Astrocyte (in vitro differentiated cells and primary cell): ENCODE results near the gene CAPZB. TPM values are rescaled to one million over a fixed set of nuclear protein-coding genes. Genes with fewer than 3 reads are reported as not detected.
"Not testable (repeated sequence)": the region's sequence is repeated elsewhere in the genome, so short reads cannot be mapped to it uniquely, and the experiment has no call there.

Source experiments
- DNase-seq: peaks from one replicate; pipeline ENCODE4 v3.0.0-alpha.2; 2010; ENCODE audit warnings: low read depth
- FAIRE-seq: peaks from 2 replicates; lab custom pipeline; 2011; peaks lifted over from hg19 to GRCh38; lab: Jason Lieb, UNC
- H2AFZ ChIP-seq: 2 replicates; pipeline ENCODE4 v1.6.0; 2012; ENCODE audit warnings: low read depth, low read length, inconsistent platforms
- H3K27ac ChIP-seq: 2 replicates; pipeline ENCODE4 v1.5.1; 2011; ENCODE audit warnings: low read depth, low read length, inconsistent platforms
- H3K27me3 ChIP-seq: 2 replicates; pipeline ENCODE4 v1.6.0; 2011; ENCODE audit warnings: low read length, inconsistent platforms; ENCODE audit not compliant: insufficient read depth
- H3K36me3 ChIP-seq: 2 replicates; pipeline ENCODE4 v1.5.1; 2011; ENCODE audit warnings: low read length, inconsistent platforms; ENCODE audit not compliant: insufficient read depth
- H3K4me1 ChIP-seq: 2 replicates; pipeline ENCODE4 v1.5.1; 2011; ENCODE audit warnings: low read length, inconsistent platforms; ENCODE audit not compliant: insufficient read depth
- H3K4me2 ChIP-seq: 2 replicates; pipeline ENCODE4 v1.6.0; 2012; ENCODE audit warnings: low read length, inconsistent platforms
- H3K4me3 ChIP-seq: 2 replicates; pipeline ENCODE4 v1.5.1; 2011; ENCODE audit warnings: low read depth, mild to moderate bottlenecking, low read length, inconsistent platforms; ENCODE audit not compliant: insufficient read depth
- H3K79me2 ChIP-seq: 2 replicates; pipeline ENCODE4 v1.6.0; 2012; ENCODE audit warnings: mild to moderate bottlenecking, low read length, inconsistent platforms; ENCODE audit not compliant: insufficient read depth
- H3K9ac ChIP-seq: 2 replicates; pipeline ENCODE4 v1.6.0; 2012; ENCODE audit warnings: mild to moderate bottlenecking, low read length, inconsistent platforms
- H3K9me3 ChIP-seq: 2 replicates; pipeline ENCODE4 v1.5.1; 2012; ENCODE audit warnings: low read depth, mild to moderate bottlenecking, low read length, inconsistent platforms; ENCODE audit not compliant: insufficient read depth
- H4K20me1 ChIP-seq: 2 replicates; pipeline ENCODE4 v1.6.0; 2012; ENCODE audit warnings: low read length, inconsistent platforms; ENCODE audit not compliant: insufficient read depth
- H3K27ac Mint-ChIP-seq: one replicate; pipeline ENCODE4 v1.8.0; 2021; ENCODE audit warnings: mild to moderate bottlenecking, mixed read lengths; ENCODE audit not compliant: unreplicated experiment
- H3K27me3 Mint-ChIP-seq: one replicate; pipeline ENCODE4 v1.8.0; 2021; ENCODE audit warnings: low read depth, mixed read lengths; ENCODE audit not compliant: unreplicated experiment
- H3K36me3 Mint-ChIP-seq: one replicate; pipeline ENCODE4 v1.8.0; 2021; ENCODE audit warnings: low read depth, mixed read lengths; ENCODE audit not compliant: unreplicated experiment
- H3K4me1 Mint-ChIP-seq: one replicate; pipeline ENCODE4 v1.8.0; 2021; ENCODE audit warnings: low read depth, mixed read lengths; ENCODE audit not compliant: unreplicated experiment
- H3K4me3 Mint-ChIP-seq: one replicate; pipeline ENCODE4 v1.8.0; 2021; ENCODE audit warnings: mild to moderate bottlenecking, moderate library complexity, mixed read lengths; ENCODE audit not compliant: unreplicated experiment
- H3K9me3 Mint-ChIP-seq: one replicate; pipeline ENCODE4 v1.8.0; 2021; ENCODE audit warnings: mild to moderate bottlenecking, mixed read lengths; ENCODE audit not compliant: unreplicated experiment
- EZH2 ChIP-seq: IDR thresholded peaks from 2 replicates; pipeline ENCODE4 v1.6.1; 2012; ENCODE audit warnings: mild to moderate bottlenecking, low read length, inconsistent platforms; ENCODE audit not compliant: insufficient read depth
- total RNA-seq: library from RNA; stranded (reverse); gene quantifications from 2 replicates; pipeline ENCODE4 v1.2.1, GENCODE V29; 2021
- TF ChIP-seq, protein P1 (sequence below): IDR thresholded peaks from 2 replicates; pipeline ENCODE4 v1.5.1; 2011; ENCODE audit warnings: low read depth, mild to moderate bottlenecking, inconsistent platforms, low read length, moderate library complexity; ENCODE audit not compliant: insufficient read depth

Gene CAPZB
- total RNA-seq, 1 donor from 2014 or later = 458 TPM

GRCh38 chr1:19306941-19307340 is 178.4 kb downstream of the CAPZB start:
- FAIRE-seq (no peak), DNase-seq (no peak)
- Histone ChIP-seq H3K9me3 (no peaks in the 10 kb centered on the region), H3K9ac (no peak overlapping the region), H3K4me3 (no peak overlapping the region), H4K20me1 (peaks cover 35% of the 10 kb centered on the region), H3K27me3 (no peaks in the 10 kb centered on the region), H3K27ac (no peak overlapping the region), H2AFZ (no peak overlapping the region), H3K79me2 (peaks cover 28% of the 10 kb centered on the region), H3K4me2 (no peak overlapping the region), H3K4me1 (peaks cover 14% of the 10 kb centered on the region), H3K36me3 (peaks cover 32% of the 10 kb centered on the region)
- TF ChIP-seq, protein P1, sequence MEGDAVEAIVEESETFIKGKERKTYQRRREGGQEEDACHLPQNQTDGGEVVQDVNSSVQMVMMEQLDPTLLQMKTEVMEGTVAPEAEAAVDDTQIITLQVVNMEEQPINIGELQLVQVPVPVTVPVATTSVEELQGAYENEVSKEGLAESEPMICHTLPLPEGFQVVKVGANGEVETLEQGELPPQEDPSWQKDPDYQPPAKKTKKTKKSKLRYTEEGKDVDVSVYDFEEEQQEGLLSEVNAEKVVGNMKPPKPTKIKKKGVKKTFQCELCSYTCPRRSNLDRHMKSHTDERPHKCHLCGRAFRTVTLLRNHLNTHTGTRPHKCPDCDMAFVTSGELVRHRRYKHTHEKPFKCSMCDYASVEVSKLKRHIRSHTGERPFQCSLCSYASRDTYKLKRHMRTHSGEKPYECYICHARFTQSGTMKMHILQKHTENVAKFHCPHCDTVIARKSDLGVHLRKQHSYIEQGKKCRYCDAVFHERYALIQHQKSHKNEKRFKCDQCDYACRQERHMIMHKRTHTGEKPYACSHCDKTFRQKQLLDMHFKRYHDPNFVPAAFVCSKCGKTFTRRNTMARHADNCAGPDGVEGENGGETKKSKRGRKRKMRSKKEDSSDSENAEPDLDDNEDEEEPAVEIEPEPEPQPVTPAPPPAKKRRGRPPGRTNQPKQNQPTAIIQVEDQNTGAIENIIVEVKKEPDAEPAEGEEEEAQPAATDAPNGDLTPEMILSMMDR = no peak
- no peak for TF ChIP-seq EZH2
- Mint-ChIP-seq H3K4me3 (no peak overlapping the region), H3K4me1 (peaks cover 9% of the 10 kb centered on the region), H3K36me3 (peaks cover 17% of the 10 kb centered on the region), H3K9me3 (no peaks in the 10 kb centered on the region), H3K27ac (peak overlapping the region; percentile 18), H3K27me3 (no peaks in the 10 kb centered on the region)

DNA sequence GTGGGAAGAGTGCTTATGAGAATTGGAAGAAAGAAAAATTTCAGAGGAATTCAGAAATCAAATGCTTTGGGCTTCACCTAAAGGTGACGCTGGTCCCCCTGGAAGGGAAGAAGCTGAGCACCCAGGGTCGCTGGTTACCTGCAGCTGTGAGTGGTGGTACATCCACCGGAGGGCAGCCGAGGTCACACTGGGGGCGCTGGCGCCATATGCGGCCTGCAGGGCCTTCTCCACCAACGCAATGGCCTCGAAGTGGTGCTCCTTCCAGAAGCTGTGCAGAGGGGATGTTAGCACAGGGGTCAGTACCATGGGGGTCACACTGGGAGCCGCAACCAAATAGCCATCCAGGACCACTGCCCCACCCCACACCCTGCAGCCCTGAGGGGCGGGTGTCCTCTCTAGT is 179.5 kb downstream of the CAPZB start:
- H3K36me3 Mint-ChIP-seq = peaks cover 17% of the 10 kb centered on the region
- no peak overlapping the region for H2AFZ ChIP-seq
- peaks cover 32% of the 10 kb centered on the region for H3K36me3 ChIP-seq
- H3K9me3 ChIP-seq = no peaks in the 10 kb centered on the region
- H3K4me1 Mint-ChIP-seq = peaks cover 4% of the 10 kb centered on the region
- FAIRE-seq = no peak
- no peak overlapping the region for H3K4me3 ChIP-seq
- H3K9me3 Mint-ChIP-seq = no peaks in the 10 kb centered on the region
- no peak overlapping the region for H3K27ac Mint-ChIP-seq
- no peak overlapping the region for H3K4me3 Mint-ChIP-seq
- no peak overlapping the region for H3K27ac ChIP-seq
- H3K27me3 Mint-ChIP-seq = no peaks in the 10 kb centered on the region
- no peaks in the 10 kb centered on the region for H3K27me3 ChIP-seq
- no peak overlapping the region for H3K4me2 ChIP-seq
- no peak for DNase-seq
- H3K4me1 ChIP-seq = peaks cover 8% of the 10 kb centered on the region
- no peak overlapping the region for H3K9ac ChIP-seq
- H3K79me2 ChIP-seq = peaks cover 18% of the 10 kb centered on the region
- H4K20me1 ChIP-seq = peaks cover 28% of the 10 kb centered on the region
- TF ChIP-seq, protein P1 = no peak
- no peak for TF ChIP-seq EZH2

GRCh38 chr1:19304081-19304480 is 181.3 kb downstream of the CAPZB start:
- H3K9me3 ChIP-seq, H3K4me1 Mint-ChIP-seq, H3K27ac Mint-ChIP-seq, FAIRE-seq, H3K79me2 ChIP-seq, H3K9ac ChIP-seq, H3K27me3 Mint-ChIP-seq, H3K4me3 ChIP-seq, H3K4me2 ChIP-seq, H3K27ac ChIP-seq, H3K27me3 ChIP-seq, DNase-seq, H3K4me3 Mint-ChIP-seq, H3K4me1 ChIP-seq, H2AFZ ChIP-seq, H3K9me3 Mint-ChIP-seq: not testable (repeated sequence)
- Histone ChIP-seq H3K36me3 (peaks cover 32% of the 10 kb centered on the region), H4K20me1 (peaks cover 14% of the 10 kb centered on the region)
- H3K36me3 Mint-ChIP-seq = peaks cover 22% of the 10 kb centered on the region
